SK-N-MC (cell line): ENCODE measurements around the gene FZD7.

Experiments used
- EZH2 ChIP-seq: fragments of 200-600 bp; sonication (generic); IDR thresholded peaks from one replicate; pipeline ENCODE4 v1.6.1; 2017; ENCODE audit warnings: antibody characterized with exemption
- POLR2AphosphoS5 ChIP-seq: IDR thresholded peaks from 2 replicates; pipeline ENCODE4 v1.6.1; 2012; ENCODE audit warnings: mild to moderate bottlenecking, low read depth, low read length, borderline replicate concordance

DNA sequence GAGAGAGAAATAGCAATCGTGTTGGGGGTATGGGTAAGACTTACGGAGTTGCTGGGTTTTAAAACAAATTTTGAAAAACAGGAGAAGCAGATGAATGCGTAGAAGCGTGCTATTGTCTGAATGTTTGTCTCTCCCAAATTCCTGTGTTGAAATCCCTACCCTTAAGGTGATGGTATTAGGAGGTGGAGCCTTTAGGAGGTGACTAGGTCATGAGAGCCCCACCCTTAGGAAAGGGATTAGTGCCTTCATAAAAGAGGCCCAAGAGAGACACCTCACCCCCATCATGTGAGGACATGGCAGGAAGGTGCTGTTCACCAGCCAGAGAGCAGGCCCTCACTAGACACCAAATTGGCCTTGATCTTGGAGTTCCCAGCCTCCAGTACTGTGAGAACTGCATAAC is 40.7 kb upstream of the FZD7 start:
- TF ChIP-seq EZH2: no peak
- TF ChIP-seq POLR2AphosphoS5: no peak
